Activated naive CD4-positive, alpha-beta T cell treated with anti-CD3 and anti-CD28 coated beads, Interleukin-2, amount 50 U/mL, for 72 hours (primary cell): ENCODE results near the gene NPAS3. TPM values are rescaled to one million over a fixed set of nuclear protein-coding genes. Genes with fewer than 3 reads are reported as not detected.

Source experiments
- ATAC-seq, 2 donors: fragments of 150-1000 bp; cut with Tn5 transposase; 2 replicates each; pipeline ENCODE4 v1.10.0; 2021; ENCODE audit warnings: mild to moderate bottlenecking in 2 of 2, moderate library complexity in 2 of 2
- DNase-seq, 2 donors: peaks; one replicate each; pipeline ENCODE4 v3.0.0; 2021 to 2022; ENCODE audit warnings: low spot score in 2 of 2
- H3K27ac Mint-ChIP-seq, 2 donors: one replicate each; pipeline ENCODE4 v1.8.0; 2022; ENCODE audit warnings: mild to moderate bottlenecking in 2 of 2, mixed read lengths in 2 of 2
- H3K36me3 Mint-ChIP-seq, 2 donors: one replicate each; pipeline ENCODE4 v1.8.0; 2022; ENCODE audit warnings: mixed read lengths in 2 of 2
- H3K9me3 Mint-ChIP-seq, 2 donors: one replicate each; pipeline ENCODE4 v1.8.0; 2022; ENCODE audit warnings: mixed read lengths in 2 of 2
- total RNA-seq, 2 donors: library from RNA; stranded (reverse); gene quantifications; one replicate each; pipeline ENCODE4 v1.2.3, GENCODE V29; 2022

Gene NPAS3
- total RNA-seq, 2 donors from 2014 or later = not detected

DNA sequence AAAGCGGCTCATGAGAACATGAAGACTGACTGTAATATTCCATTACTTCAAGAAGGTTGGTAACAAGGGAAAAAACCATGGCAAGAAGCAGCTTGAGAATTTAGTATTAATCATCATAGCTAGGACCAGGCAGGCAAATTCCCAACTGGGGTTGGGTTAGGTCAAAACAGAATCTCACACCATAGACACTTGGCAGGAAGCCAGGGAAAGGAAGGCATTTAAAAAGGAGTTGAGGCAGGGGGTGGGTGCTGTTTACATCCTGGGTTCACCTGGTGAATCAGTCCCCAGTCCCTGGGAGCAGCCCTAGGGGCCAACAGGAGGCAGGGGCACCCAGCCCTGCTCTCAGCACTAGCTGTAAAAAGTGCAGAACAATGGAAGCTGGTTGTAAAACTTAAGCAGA lies 903.6 kb downstream of the NPAS3 start:
- Mint-ChIP-seq H3K27ac (no peak overlapping the region), H3K9me3 (no peaks in the 10 kb centered on the region), H3K36me3 (no peaks in the 10 kb centered on the region)
- DNase-seq (no peak), ATAC-seq (peak; percentile 32 to 36)

DNA sequence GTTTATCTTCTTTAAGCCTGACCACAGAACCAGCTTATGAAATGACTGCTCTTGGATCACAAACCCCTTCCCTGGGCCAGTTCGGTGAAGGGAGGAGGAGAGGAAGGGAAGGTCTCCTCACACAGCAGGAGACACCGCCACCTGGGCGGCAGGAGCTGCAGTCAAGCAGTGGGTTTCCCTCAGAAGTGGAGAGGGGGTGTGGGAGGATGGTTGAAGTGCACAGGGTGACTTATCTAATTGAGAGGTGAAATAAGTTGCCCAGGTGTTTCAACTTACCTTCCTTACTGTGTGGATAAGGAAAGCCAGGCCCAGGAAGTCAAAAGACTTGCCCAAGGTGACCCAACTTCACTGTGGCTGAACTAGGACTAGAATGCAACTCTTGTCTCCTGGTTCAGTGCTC lies 905.4 kb downstream of the NPAS3 start:
- Mint-ChIP-seq H3K9me3 (no peaks in the 10 kb centered on the region), H3K27ac (no peak overlapping the region), H3K36me3 (no peaks in the 10 kb centered on the region)
- no peak for ATAC-seq
- DNase-seq = no peak

DNA sequence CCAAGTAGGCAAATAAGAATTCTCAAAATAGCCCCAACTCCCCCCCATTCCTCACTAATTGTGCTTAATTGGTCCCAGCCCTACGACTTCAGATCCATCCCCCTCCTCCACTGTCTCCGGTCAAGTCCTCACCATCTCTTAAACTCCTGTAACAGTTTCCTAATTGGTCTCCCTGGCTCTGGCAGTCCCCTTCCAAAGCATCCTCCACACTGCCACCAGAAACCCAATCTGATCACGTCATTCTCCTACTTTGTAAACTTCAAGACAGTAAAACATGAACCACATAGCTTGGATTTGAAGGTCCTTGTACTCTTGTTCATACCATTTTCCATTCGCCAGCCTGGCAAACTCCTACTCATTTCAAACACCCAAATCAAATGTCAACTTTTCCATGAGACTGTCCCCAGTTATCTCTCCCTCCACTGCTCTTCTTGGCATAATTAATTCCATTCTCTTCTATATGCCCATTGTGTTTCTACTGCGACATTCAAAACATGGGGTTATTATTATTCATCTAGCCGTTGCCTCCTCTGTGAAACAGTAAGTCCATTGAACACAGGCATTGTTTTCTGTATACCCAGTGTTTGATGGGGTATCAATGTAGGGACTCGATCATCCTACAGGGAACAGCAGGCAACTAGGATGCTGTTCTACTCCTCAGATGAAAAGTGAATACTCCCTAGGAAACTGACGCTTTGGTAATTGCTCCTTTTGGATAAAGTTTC lies 907.6 kb downstream of the NPAS3 start:
- Mint-ChIP-seq H3K36me3 (no peaks in the 10 kb centered on the region), H3K27ac (no peak overlapping the region), H3K9me3 (no peaks in the 10 kb centered on the region)
- no peak for DNase-seq
- ATAC-seq = no peak

DNA sequence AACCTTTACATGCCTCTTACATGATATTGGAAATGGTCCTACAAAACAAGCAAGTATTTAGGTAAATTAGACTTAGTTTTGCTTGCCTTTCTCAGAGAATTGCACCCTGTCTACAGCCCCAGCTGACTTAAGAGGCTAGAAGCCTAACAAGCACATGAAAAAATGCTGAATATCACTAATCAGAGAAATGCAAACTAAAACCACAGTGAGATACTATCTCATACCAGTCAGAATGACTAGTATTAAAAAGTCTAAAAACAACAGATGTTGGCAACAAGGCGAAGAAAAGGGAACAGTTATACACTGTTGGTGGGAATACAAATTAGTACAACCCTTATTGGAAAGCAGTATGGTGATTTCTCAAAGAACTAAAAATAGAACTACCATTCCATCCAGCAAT lies 908.4 kb downstream of the NPAS3 start:
- H3K36me3 Mint-ChIP-seq = no peaks in the 10 kb centered on the region
- no peaks in the 10 kb centered on the region for H3K9me3 Mint-ChIP-seq
- ATAC-seq (no peak), DNase-seq (no peak)
- no peak overlapping the region for H3K27ac Mint-ChIP-seq

DNA sequence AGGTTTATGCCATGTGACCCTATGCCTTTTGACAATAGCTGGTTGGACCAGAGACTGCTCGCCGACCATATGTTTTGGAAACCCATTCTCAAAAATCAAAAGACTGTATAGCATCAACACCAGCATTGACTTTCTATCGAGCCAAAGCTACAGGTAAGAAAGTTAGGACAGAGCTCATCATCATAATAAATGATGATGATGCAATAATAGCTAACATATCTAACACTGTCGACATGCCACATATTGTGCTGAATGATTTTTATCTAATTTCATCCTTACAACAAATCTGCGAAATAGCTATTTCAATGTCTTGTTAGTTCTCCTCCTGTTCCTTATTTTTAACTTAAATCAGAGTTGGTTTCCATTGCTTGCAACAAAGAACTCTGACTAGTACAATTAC lies 909.3 kb downstream of the NPAS3 start:
- no peaks in the 10 kb centered on the region for H3K36me3 Mint-ChIP-seq
- DNase-seq (no peak), ATAC-seq (no peak)
- no peak overlapping the region for H3K27ac Mint-ChIP-seq
- no peaks in the 10 kb centered on the region for H3K9me3 Mint-ChIP-seq

DNA sequence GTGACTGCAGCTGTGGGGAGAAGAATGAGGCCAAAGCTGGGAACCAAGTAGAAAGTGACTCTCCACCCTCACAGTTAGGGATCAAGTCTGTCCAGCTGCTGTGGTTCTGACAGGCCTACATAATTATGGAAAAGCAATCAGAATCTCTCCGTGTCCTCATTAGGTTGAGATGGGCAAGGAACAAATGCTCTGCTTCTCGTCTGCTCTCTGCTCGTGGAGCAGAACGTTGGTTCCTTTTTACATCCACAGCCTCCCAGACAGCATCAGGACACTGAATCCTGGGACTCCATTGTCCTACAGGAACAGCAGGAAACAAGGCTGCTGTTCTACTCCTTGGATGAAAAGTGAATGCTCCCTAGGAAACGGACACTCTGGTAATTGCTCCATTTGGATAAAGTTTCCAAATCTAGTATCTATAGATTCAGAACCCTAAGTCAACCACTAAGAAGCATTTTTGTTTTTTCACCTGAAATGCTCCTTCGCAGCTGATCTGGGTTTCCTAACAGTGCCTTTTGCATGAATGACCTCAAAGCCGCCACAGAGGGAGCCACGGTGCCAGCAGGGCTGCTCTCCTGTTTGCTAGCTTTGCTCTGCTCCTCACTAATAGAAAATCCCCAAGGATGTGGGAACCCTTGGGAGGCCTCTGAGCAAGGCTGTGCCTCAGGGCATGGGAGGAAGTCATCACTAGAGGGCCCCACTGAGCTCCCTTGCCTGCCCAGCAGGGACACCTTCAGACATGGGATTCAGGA lies 910.2 kb downstream of the NPAS3 start:
- ATAC-seq = peak in 1 of 2 donors; percentile 59
- H3K27ac Mint-ChIP-seq = no peak overlapping the region
- H3K9me3 Mint-ChIP-seq = no peaks in the 10 kb centered on the region
- peak in 1 of 2 donors; percentile 15 for DNase-seq
- H3K36me3 Mint-ChIP-seq = no peaks in the 10 kb centered on the region

DNA sequence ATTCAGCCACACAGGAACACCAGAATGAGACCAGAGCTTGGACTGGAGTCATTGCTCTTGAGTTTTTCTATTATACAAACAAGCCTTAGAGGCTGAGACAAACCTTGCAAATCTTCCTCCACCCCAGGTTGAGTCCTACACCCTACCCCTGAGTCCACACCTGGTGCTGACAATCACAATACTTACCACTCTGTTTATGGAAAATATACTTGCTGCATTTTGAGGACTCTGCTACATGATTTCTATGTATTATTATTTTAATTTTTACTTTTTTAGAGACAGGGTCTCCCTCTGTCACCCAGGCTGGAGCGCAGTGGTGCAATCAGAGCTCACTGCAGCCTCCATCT lies 910.7 kb downstream of the NPAS3 start:
- no peak for DNase-seq
- no peaks in the 10 kb centered on the region for H3K9me3 Mint-ChIP-seq
- no peak overlapping the region for H3K27ac Mint-ChIP-seq
- no peaks in the 10 kb centered on the region for H3K36me3 Mint-ChIP-seq
- no peak for ATAC-seq

DNA sequence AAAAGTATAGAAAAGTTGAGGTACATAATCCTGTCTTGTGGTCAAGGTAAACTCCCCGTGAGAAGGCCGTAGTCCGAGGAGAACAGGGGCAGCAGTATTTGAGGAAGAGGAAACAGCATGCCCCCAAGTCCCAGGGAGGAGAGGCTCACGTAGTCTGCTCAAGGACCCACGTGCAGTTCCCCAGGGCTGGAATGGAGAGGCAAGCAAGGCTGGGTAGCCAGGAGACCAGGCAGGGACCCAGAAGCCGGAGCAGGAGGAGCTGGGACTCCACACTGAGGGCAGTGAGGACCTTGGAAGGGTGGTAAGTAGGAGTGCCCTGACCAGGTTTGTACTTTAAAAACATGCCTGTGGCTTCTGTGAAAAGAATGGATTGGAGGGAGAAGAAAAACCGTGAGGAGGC lies 912.1 kb downstream of the NPAS3 start:
- DNase-seq = no peak
- ATAC-seq = no peak
- Mint-ChIP-seq H3K9me3 (no peaks in the 10 kb centered on the region), H3K27ac (peak overlapping the region in 1 of 2 donors; percentile 6), H3K36me3 (no peaks in the 10 kb centered on the region)

DNA sequence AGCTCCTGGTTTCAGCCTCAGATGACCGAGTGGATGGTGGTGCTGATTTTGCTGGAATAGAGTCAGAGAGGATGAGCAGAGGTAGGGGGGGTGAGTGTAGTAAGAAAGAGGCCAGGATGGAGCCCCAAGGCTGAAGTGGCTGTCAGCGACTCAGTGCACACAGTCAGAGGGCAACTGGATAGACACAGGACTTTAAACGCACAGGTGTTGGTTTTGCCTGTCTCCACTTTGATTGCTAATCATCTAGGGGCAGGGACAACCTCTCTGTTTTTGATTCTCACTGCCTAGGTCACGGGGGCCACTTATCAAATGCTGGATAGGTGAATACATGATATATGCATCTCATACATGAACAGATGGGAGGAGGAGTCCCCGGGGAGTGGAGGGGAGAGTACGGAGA lies 912.7 kb downstream of the NPAS3 start:
- no peak for DNase-seq
- Mint-ChIP-seq H3K36me3 (no peaks in the 10 kb centered on the region), H3K27ac (peak overlapping the region in 1 of 2 donors; percentile 6), H3K9me3 (no peaks in the 10 kb centered on the region)
- no peak for ATAC-seq

DNA sequence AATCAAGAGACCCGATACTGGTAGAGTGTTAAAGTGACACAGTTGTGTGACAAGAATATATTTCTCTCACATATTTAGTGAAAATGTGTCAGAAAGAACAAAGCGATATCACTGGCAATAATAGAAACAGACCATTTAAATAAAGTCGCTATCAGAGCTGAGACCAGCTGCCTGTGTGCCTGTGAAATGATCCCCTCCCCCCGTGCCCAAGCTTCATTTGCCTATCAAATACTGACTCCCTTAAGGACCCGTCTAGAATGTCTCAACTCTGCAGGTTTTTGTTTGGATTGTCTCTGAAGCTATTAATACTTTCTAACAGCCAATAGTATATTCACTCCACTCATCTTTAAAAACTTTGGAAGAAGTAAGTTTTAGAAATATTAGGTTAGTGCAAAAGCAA lies 913.3 kb downstream of the NPAS3 start:
- Mint-ChIP-seq H3K27ac (no peak overlapping the region), H3K9me3 (no peaks in the 10 kb centered on the region), H3K36me3 (no peaks in the 10 kb centered on the region)
- DNase-seq = no peak
- ATAC-seq = no peak
